Stimulated activated CD8-positive, alpha-beta memory T cell treated with anti-CD3 and anti-CD28 coated beads, Interleukin-7, amount 100 ng/mL, for 1 hour (primary cell): Measurements from ENCODE around the gene WDR45B.

Experiments
- DNase-seq, 2 donors: peaks; one replicate each; pipeline ENCODE4 v3.0.0-alpha.2; 2020; ENCODE audit warnings: low read depth in 2 of 2

Gene WDR45B

GRCh38 chr17:82677353-82677925 is 29.2 kb upstream of the WDR45B start:
- DNase-seq: no peak

- DNase-seq: no peak
Observed at GRCh38 chr17:82675476-82676245, 27.4 kb upstream of the WDR45B start.

DNA sequence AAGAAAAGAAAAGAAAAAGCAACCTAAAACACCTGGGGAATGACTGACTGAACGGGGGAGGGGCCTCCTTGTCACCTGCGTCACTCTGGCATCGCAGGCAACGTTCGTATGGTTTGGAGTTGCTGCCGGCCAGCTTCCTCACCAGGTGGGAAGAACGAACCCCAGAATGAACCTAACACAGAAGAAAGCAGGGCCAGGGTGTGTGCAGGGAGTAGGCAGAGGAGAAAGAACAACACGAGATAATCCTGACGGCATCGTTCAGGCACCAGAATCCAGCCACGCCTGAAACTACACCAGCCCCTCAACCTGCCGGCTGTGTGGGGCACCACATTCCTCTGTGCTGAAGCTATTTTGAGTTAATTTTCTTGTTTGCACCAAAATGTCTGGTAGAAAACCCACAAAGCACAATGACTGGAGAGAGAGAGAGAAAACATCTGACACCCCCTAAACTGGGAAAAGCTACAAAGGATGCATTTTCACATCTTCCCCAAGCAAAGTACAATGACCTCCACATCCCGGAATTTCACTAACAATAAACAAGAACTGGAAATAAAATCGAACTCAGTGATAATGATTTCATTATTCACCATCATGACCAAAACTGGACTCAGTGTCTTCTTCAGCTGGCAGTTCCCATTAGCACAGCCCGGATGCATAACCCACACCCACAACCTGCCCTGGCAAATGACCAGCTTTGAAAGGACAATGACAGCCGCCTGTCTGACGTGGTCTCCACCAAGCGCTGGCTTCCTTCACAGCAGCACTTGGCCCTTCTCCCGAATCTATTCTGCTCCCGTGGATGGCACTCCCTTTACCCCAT is 26.6 kb upstream of the WDR45B start:
- no peak for DNase-seq

- no peak for DNase-seq
Observed at GRCh38 chr17:82670661-82671450, 22.6 kb upstream of the WDR45B start.

DNA sequence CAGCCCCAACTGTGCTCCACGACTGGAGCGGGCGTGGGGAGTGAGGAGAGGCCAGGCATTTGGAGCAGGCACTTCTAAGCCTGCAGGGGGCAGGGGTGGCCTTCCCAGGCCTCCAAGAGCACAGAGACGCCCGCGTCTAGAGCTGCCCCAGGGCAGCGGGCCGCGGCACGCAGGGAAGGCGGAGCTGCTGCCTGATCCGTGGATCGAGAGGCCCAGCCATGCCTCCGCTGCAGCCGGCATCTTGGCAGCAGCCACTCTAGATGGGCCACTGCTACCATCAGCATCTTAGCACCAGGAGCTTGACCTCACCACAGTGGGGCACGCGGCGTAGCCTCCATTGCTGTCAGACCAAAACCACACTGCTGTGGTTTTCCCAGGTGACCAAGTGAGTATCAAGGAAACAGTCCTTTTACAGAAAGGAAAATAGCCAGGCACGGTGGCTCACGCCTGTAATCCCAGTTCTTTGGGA is 20.4 kb upstream of the WDR45B start:
- no peak for DNase-seq

DNA sequence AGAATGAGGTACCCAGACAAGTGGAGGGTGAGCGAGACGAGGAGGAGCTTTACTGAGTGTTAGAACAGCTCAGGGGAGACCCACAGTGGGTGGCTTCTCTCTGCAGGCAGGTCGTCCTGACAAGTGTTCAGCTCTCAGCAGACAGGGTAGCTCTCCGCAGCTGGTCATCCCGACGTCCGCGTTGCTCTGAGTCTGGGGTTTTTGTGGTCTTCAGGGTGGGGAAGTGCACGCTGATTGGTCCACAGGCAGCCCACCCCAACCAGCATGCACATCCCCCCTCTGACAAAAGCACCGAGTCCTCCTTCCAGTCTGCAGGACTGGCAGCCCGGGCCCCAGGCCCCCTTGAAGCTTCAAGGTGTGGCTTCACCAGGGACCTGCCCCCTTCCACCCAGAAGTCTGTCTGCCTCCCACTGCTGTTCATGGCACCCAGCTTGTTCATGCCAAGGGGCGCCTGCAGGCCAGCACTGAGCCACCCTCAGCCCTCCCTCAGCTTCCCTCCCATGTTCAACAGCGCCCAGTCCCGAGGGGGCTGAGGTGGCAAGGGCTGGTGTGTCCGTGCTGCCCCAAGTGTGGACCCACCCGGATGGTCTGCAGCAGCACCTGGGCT is 19.9 kb upstream of the WDR45B start:
- DNase-seq: no peak

DNA sequence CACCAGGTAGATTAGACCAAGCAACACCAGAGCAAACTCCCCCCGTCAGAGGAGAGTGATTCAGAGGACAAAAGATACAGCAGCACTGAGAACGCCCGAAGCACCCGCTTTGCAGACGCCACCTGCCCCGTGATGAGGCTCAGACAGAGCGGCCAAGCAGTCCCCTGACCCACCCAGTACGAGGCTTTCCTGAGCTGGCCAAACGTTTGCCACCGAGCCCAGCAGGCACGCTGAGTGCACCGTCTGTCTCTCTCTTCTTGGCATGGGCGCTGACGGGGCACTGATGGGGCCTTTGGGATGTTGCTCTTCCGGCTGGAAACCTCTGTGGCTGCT is 19.4 kb upstream of the WDR45B start:
- no peak for DNase-seq

- DNase-seq: no peak
Observed at GRCh38 chr17:82666931-82667667, 18.9 kb upstream of the WDR45B start.

- no peak for DNase-seq
Observed at GRCh38 chr17:82665891-82666290, 17.6 kb upstream of the WDR45B start.

DNA sequence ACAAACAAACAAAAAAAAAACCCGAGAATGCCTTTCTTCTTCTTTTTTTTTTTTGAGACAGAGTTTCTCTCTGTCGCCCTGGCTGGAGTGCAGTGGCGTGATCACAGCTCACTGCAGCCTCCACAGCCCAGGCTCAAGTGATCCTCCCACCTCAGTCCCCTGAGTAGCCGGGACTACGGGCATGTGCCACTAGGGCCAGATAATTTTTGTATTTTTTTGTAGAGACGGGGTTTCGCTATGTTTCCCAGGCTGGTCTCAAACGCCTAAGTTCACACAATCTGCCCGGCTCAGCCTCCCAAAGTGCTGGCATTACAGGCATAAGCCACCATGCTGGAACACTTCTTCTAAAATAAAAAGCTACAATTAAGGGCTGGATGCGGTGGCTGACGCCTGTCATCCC is 17.0 kb upstream of the WDR45B start:
- DNase-seq: no peak

DNA sequence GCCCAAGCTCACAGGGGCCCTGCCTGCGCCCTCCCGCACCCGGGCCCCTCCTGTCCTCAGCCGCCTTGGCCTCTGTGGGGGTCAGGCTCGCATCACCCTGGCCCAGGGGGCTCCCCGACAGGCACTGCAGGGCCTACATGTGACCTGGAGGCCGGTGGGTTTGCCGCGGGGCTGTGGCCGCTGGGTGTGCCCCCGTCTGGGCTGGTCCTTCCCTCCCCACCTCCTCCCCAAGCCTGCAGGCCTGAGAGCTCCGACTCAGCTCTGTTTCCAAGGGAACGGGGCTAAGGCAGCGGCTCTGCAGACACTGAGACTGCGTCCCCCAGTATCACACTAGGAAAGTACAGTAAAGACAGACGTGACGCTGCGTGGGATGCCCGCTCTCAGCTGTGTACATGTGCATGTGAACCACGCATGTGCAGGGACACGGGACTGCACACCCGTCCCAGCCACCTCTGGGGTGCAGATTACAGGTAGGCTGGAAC is 16.5 kb upstream of the WDR45B start:
- DNase-seq: no peak

DNA sequence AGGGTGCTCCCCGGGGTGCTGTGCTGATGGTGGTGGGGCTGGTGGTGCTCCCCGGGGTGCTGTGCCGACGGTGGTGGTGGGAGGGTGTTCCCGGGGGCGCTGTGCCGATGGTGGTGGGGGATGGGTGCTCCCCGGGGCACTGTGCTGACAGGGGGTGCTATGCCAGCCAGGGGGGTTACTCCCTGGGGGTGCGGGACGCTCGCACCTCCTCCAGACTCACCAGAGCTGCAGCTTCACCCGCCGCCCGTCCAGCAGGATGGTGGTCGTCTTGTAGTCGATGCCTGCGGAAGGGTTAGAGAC is 16.0 kb upstream of the WDR45B start:
- no peak for DNase-seq

DNA sequence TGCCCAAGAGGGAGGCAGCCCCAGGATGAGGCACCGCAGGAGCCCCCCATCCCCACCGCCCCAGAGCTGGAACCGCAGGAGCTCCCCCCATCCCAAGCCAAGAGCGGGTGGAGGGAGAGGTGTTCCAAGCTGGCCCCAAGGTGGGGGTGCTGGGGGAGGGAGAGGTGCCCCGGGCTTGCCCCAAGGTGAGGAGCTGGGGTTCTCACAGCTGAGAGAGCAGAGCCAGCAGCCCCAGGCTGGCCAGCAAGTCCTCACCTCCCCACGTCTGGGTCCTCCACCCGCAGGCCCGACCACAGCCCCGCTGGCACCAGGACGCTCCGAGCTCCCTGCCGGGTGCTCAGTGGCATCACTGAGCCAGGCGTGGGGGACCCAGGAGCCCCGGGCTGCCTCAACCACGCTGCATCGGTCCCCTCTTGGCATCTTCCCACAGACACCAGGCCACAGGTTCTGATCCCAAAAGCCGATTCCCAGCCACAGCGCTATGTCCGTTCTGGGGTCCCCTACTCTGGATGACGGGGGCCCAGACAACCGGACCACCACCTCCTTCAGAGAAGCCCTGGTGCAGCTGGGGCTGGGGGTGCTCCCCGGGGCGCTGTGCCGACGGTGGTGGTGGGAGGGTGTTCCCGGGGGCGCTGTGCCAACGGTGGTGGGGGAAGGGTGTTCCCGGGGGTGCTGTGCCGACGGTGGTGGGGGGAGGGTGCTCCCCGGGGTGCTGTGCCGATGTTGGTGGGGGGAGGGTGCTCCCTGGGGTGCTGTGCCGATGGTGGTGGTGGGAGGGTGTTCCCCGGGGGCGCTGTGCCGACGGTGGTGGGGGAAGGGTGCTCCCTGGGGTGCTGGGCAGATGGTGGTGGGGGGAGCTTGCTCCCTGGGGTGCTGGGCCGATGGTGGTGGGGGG is 15.4 kb upstream of the WDR45B start:
- no peak for DNase-seq

DNA sequence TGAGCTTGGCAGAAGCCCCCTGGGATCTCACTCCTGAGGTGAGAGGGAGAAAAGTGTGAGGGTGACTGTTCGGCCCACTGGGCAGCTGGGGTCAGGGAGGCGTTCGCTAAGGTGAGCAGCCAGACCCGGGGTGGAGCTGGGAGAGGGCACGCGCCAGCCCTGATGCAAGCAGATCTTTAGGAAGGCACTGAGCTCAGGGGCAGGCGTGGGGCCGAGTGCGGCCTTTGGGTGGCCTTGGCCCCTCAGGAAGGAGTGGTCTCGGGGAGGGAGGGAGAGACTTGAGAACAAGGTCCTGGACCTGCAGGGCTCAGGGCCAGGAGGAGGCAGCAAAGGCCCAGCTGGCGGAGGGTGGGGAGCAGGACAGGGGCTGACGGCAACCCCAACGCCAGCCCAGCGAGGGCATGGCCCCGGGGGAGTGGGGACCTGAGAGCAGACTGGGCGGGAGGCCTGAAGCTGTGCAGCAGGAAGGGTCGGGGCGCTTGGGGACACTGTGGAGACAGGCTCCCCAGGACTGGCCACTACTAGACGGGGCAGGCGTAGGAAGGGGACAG is 14.5 kb upstream of the WDR45B start:
- DNase-seq: no peak

GRCh38 chr17:82661717-82662683 is 13.8 kb upstream of the WDR45B start:
- DNase-seq: no peak

DNA sequence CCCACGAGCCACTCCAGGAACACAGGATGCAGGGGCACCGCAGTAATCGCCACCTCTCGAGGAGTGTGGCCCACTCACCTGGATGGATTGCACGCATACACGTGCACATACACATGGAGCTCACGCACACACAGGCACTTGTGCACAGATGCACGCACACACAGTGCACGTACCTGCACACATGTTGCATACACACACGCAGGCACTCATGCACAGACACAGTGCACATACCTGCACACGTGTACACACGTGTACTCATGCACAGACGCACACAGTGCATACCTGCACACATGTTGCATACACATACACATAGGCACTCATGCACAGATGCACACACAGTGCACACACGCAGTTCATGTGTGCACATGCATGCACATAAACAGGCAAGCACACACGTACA is 11.6 kb upstream of the WDR45B start:
- no peak for DNase-seq

- no peak for DNase-seq
Observed at GRCh38 chr17:82658796-82659452, 10.7 kb upstream of the WDR45B start.

DNA sequence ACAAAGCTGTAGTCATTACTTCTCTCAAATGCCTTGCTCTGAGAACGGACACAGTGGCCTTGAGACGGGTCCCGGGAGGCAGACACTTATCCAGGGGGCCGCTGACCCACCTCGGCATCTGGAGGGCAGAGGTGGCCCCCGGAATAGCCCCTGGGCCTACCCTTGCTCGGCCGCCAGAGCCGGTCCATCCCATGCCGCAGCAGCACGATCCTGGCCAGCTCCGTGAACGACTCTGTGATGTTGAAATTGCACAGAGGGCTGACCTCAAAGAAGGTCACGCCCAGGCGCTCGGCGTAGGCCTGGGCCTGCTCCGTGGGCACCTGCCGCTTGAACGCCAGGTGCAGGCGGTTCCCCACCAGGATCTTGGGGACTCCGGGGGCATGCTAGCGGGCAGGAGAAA is 10.1 kb upstream of the WDR45B start:
- no peak for DNase-seq
